K562 (cell line): Measurements from ENCODE around the gene DNAH1. TPM values are rescaled to one million over a fixed set of nuclear protein-coding genes. Genes with fewer than 3 reads are reported as not detected.

ENCODE experiments used
- ATAC-seq: fragments of 200-7000 bp; cut with Tn5 transposase; 3 replicates; pipeline ENCODE4 v1.9.1; 2020; ENCODE audit warnings: moderate library complexity
- BruUV-seq: library from RNA; stranded (reverse); fragments of 400-500 nt; replicated peaks from 2 replicates; lab custom pipeline; 2021; lab: Mats Ljungman, UMichigan
- CTCF ChIA-PET: fragments of 300-600 bp; formaldehyde crosslinking; extraction: SDS; loops from one replicate; lab custom pipeline; 2021; ENCODE audit warnings: low intra/inter-chr PET ratio; lab: Yijun Ruan, JAX
- POLR2A ChIA-PET: fragments of 300-600, 350-650 bp; sonication (Branson Sonifier 250); formaldehyde crosslinking; extraction: SDS; loops from one replicate; lab custom pipeline; 2021; ENCODE audit warnings: antibody characterized with exemption, inconsistent platforms; lab: Yijun Ruan, JAX
- DNase-seq, 4 experiments: peaks; one replicate each; pipeline versions ENCODE4 v3.0.0 to v3.0.0-alpha.2; 2011 to 2018; ENCODE audit warnings: low spot score in 3 of 4, mixed read lengths in 3 of 4; ENCODE audit errors: extremely low read depth in 1 of 4
- FAIRE-seq: peaks from 2 replicates; lab custom pipeline; 2011; peaks lifted over from hg19 to GRCh38; lab: Jason Lieb, UNC
- H2AFZ ChIP-seq: 2 replicates; pipeline ENCODE4 v1.6.0; 2011; ENCODE audit warnings: low read depth, low read length, control low read depth, inconsistent platforms
- H3K27ac ChIP-seq: fragments of 200-600 bp; 3 replicates; pipeline ENCODE4 v1.8.0; 2011; ENCODE audit warnings: low read depth, mild to moderate bottlenecking, control low read depth, inconsistent platforms, low read length, moderate library complexity, mixed read lengths; ENCODE audit errors: extremely low read depth
- H3K27me3 ChIP-seq, 2 experiments: fragments of 300-600 bp in 1 of 2; 2 replicates in 1 of 2; 3 replicates in 1 of 2; pipeline versions ENCODE4 v1.6.0 to v1.8.0; 2011; ENCODE audit warnings: inconsistent platforms in 2 of 2, low read length in 2 of 2, mild to moderate bottlenecking in 1 of 2, mixed read lengths in 1 of 2, moderate library complexity in 1 of 2; ENCODE audit not compliant: control insufficient read depth in 2 of 2, insufficient read depth in 2 of 2
- H3K36me3 ChIP-seq: fragments of 300-600 bp; 3 replicates; pipeline ENCODE4 v1.8.0; 2011; ENCODE audit warnings: mild to moderate bottlenecking, low read length, inconsistent platforms; ENCODE audit not compliant: control insufficient read depth, insufficient read depth
- H3K4me1 ChIP-seq, 2 experiments: fragments of 200-600 bp in 1 of 2; replicated peaks in 1 of 2; 2 replicates in 1 of 2; 3 replicates in 1 of 2; pipeline versions ENCODE4 v1.5.1 to v1.8.0; 2011; ENCODE audit warnings: inconsistent platforms in 2 of 2, low read length in 2 of 2, mild to moderate bottlenecking in 1 of 2, mixed read lengths in 1 of 2, moderate library complexity in 1 of 2; ENCODE audit not compliant: control insufficient read depth in 2 of 2, insufficient read depth in 2 of 2
- H3K4me2 ChIP-seq: 2 replicates; pipeline ENCODE4 v1.6.1; 2011; ENCODE audit warnings: low read length, control low read depth, inconsistent platforms, mixed read lengths; ENCODE audit not compliant: insufficient read depth
- H3K4me3 ChIP-seq: fragments of 200-600 bp; sonication (generic), shearing (Covaris generic); 2 replicates; pipeline ENCODE4 v1.5.1; 2016; ENCODE audit warnings: control low read depth, inconsistent platforms
- H3K79me2 ChIP-seq: fragments of 200-600 bp; 3 replicates; pipeline ENCODE4 v1.8.0; 2011; ENCODE audit warnings: low read length, inconsistent platforms; ENCODE audit not compliant: control insufficient read depth, insufficient read depth
- H3K9ac ChIP-seq, 2 experiments: 2 replicates each; pipeline versions ENCODE4 v1.6.0 to v1.6.1; 2011; ENCODE audit warnings: low read depth in 2 of 2, low read length in 2 of 2, control low read depth in 1 of 2, inconsistent platforms in 1 of 2, mild to moderate bottlenecking in 1 of 2, mixed read lengths in 1 of 2; ENCODE audit not compliant: insufficient read depth in 1 of 2
- H3K9me1 ChIP-seq: one replicate; pipeline ENCODE4 v1.6.0; 2011; ENCODE audit warnings: inconsistent platforms, mild to moderate bottlenecking, low read length, moderate library complexity; ENCODE audit not compliant: control insufficient read depth, insufficient read depth
- H3K9me3 ChIP-seq: replicated peaks from 2 replicates; pipeline ENCODE4 v1.5.1; 2011; ENCODE audit warnings: low read depth, low read length, inconsistent platforms; ENCODE audit not compliant: control insufficient read depth, insufficient read depth
- H4K20me1 ChIP-seq: replicated peaks from 2 replicates; pipeline ENCODE4 v1.6.1; 2011; ENCODE audit warnings: low read length, inconsistent platforms, mixed read lengths; ENCODE audit not compliant: control insufficient read depth, insufficient read depth
- BCLAF1 ChIP-seq, 2 experiments: fragments of 450-650 bp in 1 of 2; IDR thresholded peaks; 2 replicates each; pipeline ENCODE4 v1.6.1; 2011 to 2017; ENCODE audit warnings: low read depth in 2 of 2, antibody characterized with exemption in 1 of 2, borderline replicate concordance in 1 of 2, low read length in 1 of 2, mild to moderate bottlenecking in 1 of 2, mixed read lengths in 1 of 2; ENCODE audit not compliant: control insufficient read depth in 1 of 2
- CBFA2T2 ChIP-seq: fragments of 450-650 bp; conservative IDR thresholded peaks from 2 replicates; pipeline ENCODE4 v1.6.1; 2017; ENCODE audit warnings: mild to moderate bottlenecking
- HSF4 ChIP-seq: fragments of 250-450 bp; sonication (Bioruptor Pico); IDR thresholded peaks from 2 replicates; pipeline ENCODE4 v2.1.2; 2022; ENCODE audit warnings: mild to moderate bottlenecking, moderate library complexity, borderline replicate concordance
- NCOA6 ChIP-seq: fragments of 450-650 bp; IDR thresholded peaks from 2 replicates; pipeline ENCODE4 v1.6.1; 2017; ENCODE audit warnings: mild to moderate bottlenecking
- PCBP2 ChIP-seq: fragments of 200-400 bp; formaldehyde crosslinking; IDR thresholded peaks from 2 replicates; pipeline ENCODE4 v1.6.1; 2018; ENCODE audit warnings: low read length, low read depth, mild to moderate bottlenecking, moderate library complexity; ENCODE audit not compliant: poor library complexity, severe bottlenecking
- PHB ChIP-seq: fragments of 250-450 bp; sonication (Bioruptor Pico); IDR thresholded peaks from 2 replicates; pipeline ENCODE4 v1.5.0; 2021
- POLR2G ChIP-seq: fragments of 200-400 bp; formaldehyde crosslinking; IDR thresholded peaks from 2 replicates; pipeline ENCODE4 v1.6.1; 2017; ENCODE audit warnings: low read depth, mild to moderate bottlenecking, antibody characterized with exemption, low read length, moderate library complexity
- PURB ChIP-seq: sonication (generic); formaldehyde crosslinking; IDR thresholded peaks from 2 replicates; pipeline ENCODE4 v1.9.0; 2021; ENCODE audit warnings: low read depth, mild to moderate bottlenecking, missing genetic modification reagents
- SMARCC2 ChIP-seq: fragments of 450-650 bp; IDR thresholded peaks from 2 replicates; pipeline ENCODE4 v1.6.1; 2017; ENCODE audit warnings: antibody characterized with exemption, moderate library complexity, mild to moderate bottlenecking, low read depth
- TARDBP ChIP-seq: fragments of 450-650 bp; IDR thresholded peaks from 2 replicates; pipeline ENCODE4 v1.6.1; 2016
- ZBTB43 ChIP-seq: sonication (generic); formaldehyde crosslinking; IDR thresholded peaks from 2 replicates; pipeline ENCODE4 v1.8.0; 2023; ENCODE audit warnings: mild to moderate bottlenecking, missing genetic modification reagents
- ZBTB8A ChIP-seq: fragments of 450-650 bp; IDR thresholded peaks from 2 replicates; pipeline ENCODE4 v1.6.1; 2018; ENCODE audit warnings: mild to moderate bottlenecking, moderate library complexity; ENCODE audit not compliant: partially characterized antibody
- ZNF311 ChIP-seq: fragments of 250-450 bp; sonication (Bioruptor Pico); IDR thresholded peaks from 2 replicates; pipeline ENCODE4 v1.4.0; 2020; ENCODE audit warnings: mild to moderate bottlenecking, moderate library complexity
- ZNF644 ChIP-seq: fragments of 200-800 bp; sonication (Bioruptor generic); IDR thresholded peaks from 2 replicates; pipeline ENCODE4 v1.6.1; 2016; ENCODE audit warnings: low read depth, missing genetic modification characterization, missing compliant biosample characterization
- ZSCAN29 ChIP-seq: fragments of 450-650 bp; IDR thresholded peaks from 2 replicates; pipeline ENCODE4 v1.6.1; 2017
- WGBS: fragments of 100-300 bp; shearing (Covaris generic); methylation state at CpG from one replicate; pipeline ENCODE4 v1.1.6; 2016; ENCODE audit warnings: low coverage, mixed read lengths; ENCODE audit not compliant: insufficient coverage; ENCODE audit errors: missing lambda C conversion rate; 5-methylcytosine and 5-hydroxymethylcytosine counted together
- in situ Hi-C: fragments of 300-500 bp; cut with MboI; formaldehyde crosslinking; loops from 4 replicates; pipeline ENCODE4 v1.15.0; 2018; ENCODE audit warnings: inconsistent platforms, mixed read lengths
- intact Hi-C: fragments of 100-400 bp; cut with micrococcal nuclease; formaldehyde crosslinking; loops from 2 replicates; pipeline ENCODE4 v1.14.2; 2022
- polyA plus RNA-seq, 8 experiments: library from polyadenylated mRNA; depleted of rRNA in 4 of 8; stranded (reverse) in 5 of 8; unstranded in 3 of 8; fragments of >200 nt; fragmentation: Nextera tagmentation in 2 of 8; fragmentation: Illumina TruSeq in 1 of 8; extraction: Ambion mirVana in 2 of 8; extraction: Trizol in 1 of 8; gene quantifications; 2 replicates each; pipeline versions ENCODE4 v1.2.1 to v1.2.3, GENCODE V29; 2011 to 2014; ENCODE audit warnings: inconsistent platforms in 1 of 8, missing spikeins in 1 of 8
- total RNA-seq, 7 experiments: library from RNA; depleted of rRNA in 6 of 7; stranded (reverse); fragments of >200 nt in 6 of 7; fragmentation: Illumina TruSeq in 2 of 7; extraction: Trizol in 2 of 7; gene quantifications; 2 replicates each; pipeline versions ENCODE4 v1.2.1 to v1.2.3, GENCODE V29; 2011 to 2021; ENCODE audit warnings: low replicate concordance in 1 of 7
- TF ChIP-seq, protein P1 (sequence below), 3 experiments: IDR thresholded peaks in 2 of 3; conservative IDR thresholded peaks in 1 of 3; 2 replicates each; pipeline ENCODE4 v1.5.1; 2011 to 2012; ENCODE audit warnings: low read length in 3 of 3, mild to moderate bottlenecking in 3 of 3, control low read depth in 2 of 3, improper control_type of control experiment in 1 of 3, inconsistent platforms in 1 of 3, low read depth in 1 of 3, mixed read lengths in 1 of 3, moderate library complexity in 1 of 3; ENCODE audit not compliant: insufficient read depth in 2 of 3

Gene DNAH1
- total and polyA plus RNA-seq, 9 of the 15 experiments (the other 6 are each of a cell fraction or from before 2014, with no cell fraction given) = 0.04 to 0.84 (median 0.50) TPM

- Histone ChIP-seq H2AFZ (no peak overlapping the region), H3K9me3 (no peaks in the 10 kb centered on the region), H3K9ac (no peak overlapping the region; a peak in 1 of 4 replicates), H3K36me3 (no peaks in the 10 kb centered on the region), H3K4me2 (no peak overlapping the region), H3K27me3 (no peaks in the 10 kb centered on the region; a peak in 1 of 5 replicates), H4K20me1 (no peaks in the 10 kb centered on the region; the same call in 1 of the 2 replicates), H3K4me1 (peaks cover 0 to 17% of the 10 kb centered on the region in 2 experiments; a peak in 4 of 5 replicates), H3K9me1 (no peaks in the 10 kb centered on the region), H3K79me2 (no peaks in the 10 kb centered on the region), H3K27ac (no peak overlapping the region), H3K4me3 (no peak overlapping the region)
- 33% methylated on average over 9 of the region's 10 CpGs for WGBS
- no TSS peak for BruUV-seq
- ChIA-PET POLR2A (no interaction called here), CTCF (no interaction called here)
- in situ Hi-C loops = no loop called here
- ATAC-seq (peak; percentile 21; the same call in 1 of the 3 replicates), DNase-seq (no peak), FAIRE-seq (no peak)
- intact Hi-C loops = no loop called here
- TF ChIP-seq ZBTB8A (no peak), ZNF311 (CRISPR knock-in tag) (no peak), ZNF644 (tag) (no peak), POLR2G (no peak), PURB (CRISPR knock-in tag) (no peak), CBFA2T2 (no peak), ZBTB43 (no peak), PCBP2 (no peak), SMARCC2 (no peak), TARDBP (no peak), PHB (no peak), NCOA6 (no peak), ZSCAN29 (no peak), HSF4 (no peak), BCLAF1 (IDR thresholded peaks at IDR 0.05; ENCODE audit: borderline replicate concordance in 1 of 2, control insufficient read depth in 1 of 2, low read depth in 2 of 2, low read length in 1 of 2) (no peak)
- TF ChIP-seq, protein P1, sequence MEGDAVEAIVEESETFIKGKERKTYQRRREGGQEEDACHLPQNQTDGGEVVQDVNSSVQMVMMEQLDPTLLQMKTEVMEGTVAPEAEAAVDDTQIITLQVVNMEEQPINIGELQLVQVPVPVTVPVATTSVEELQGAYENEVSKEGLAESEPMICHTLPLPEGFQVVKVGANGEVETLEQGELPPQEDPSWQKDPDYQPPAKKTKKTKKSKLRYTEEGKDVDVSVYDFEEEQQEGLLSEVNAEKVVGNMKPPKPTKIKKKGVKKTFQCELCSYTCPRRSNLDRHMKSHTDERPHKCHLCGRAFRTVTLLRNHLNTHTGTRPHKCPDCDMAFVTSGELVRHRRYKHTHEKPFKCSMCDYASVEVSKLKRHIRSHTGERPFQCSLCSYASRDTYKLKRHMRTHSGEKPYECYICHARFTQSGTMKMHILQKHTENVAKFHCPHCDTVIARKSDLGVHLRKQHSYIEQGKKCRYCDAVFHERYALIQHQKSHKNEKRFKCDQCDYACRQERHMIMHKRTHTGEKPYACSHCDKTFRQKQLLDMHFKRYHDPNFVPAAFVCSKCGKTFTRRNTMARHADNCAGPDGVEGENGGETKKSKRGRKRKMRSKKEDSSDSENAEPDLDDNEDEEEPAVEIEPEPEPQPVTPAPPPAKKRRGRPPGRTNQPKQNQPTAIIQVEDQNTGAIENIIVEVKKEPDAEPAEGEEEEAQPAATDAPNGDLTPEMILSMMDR (IDR thresholded peaks at IDR 0.05 in 2 of 3, conservative IDR thresholded peaks at IDR 0.05 in 1 of 3; ENCODE audit: insufficient read depth in 2 of 3, low read depth in 1 of 3, low read length in 3 of 3) = no peak
Measured at GRCh38 chr3:52433328-52433995, 117.3 kb downstream of the DNAH1 start.
